SK-N-SH (cell line): ENCODE data around the gene KRTAP12-1. TPM values are rescaled to one million over a fixed set of nuclear protein-coding genes. Genes with fewer than 3 reads are reported as not detected.

Experiments
- CTCF ChIA-PET: fragments of 300-600, 350-600 bp; formaldehyde crosslinking; extraction: SDS; loops from one replicate; lab custom pipeline; 2021; lab: Yijun Ruan, JAX
- POLR2A ChIA-PET: fragments of 350-600 bp; sonication (Branson Sonifier 250); formaldehyde crosslinking; extraction: SDS; loops from one replicate; lab custom pipeline; 2020; ENCODE audit warnings: antibody characterized with exemption, inconsistent platforms; lab: Yijun Ruan, JAX
- DNase-seq: peaks from one replicate; pipeline ENCODE4 v3.0.0; 2012
- H2AFZ ChIP-seq: fragments of 200-600 bp; sonication (generic); 2 replicates; pipeline ENCODE4 v1.8.1; 2016; ENCODE audit warnings: antibody characterized with exemption, mild to moderate bottlenecking, low read depth
- H3F3A ChIP-seq: fragments of 200-600 bp; sonication (generic); replicated peaks from 2 replicates; pipeline ENCODE3; 2016; ENCODE audit warnings: antibody characterized with exemption, mild to moderate bottlenecking; ENCODE audit not compliant: insufficient read depth
- H3K27ac ChIP-seq, 2 experiments: fragments of 200-500 bp in 1 of 2; fragments of 200-600 bp in 1 of 2; sonication (Bioruptor generic) in 1 of 2; sonication (generic), shearing (Covaris generic) in 1 of 2; 2 replicates each; pipeline versions ENCODE4 v1.5.1 to v1.6.1; 2014 to 2016; ENCODE audit warnings: low read depth in 2 of 2, inconsistent platforms in 1 of 2, low read length in 1 of 2, mild to moderate bottlenecking in 1 of 2, mixed read lengths in 1 of 2
- H3K27me3 ChIP-seq: fragments of 200-600 bp; sonication (generic), shearing (Covaris generic); 2 replicates; pipeline ENCODE4 v1.6.1; 2016; ENCODE audit warnings: mixed run types; ENCODE audit not compliant: insufficient read depth
- H3K36me3 ChIP-seq, 2 experiments: fragments of 200-500 bp in 1 of 2; fragments of 200-600 bp in 1 of 2; sonication (Bioruptor generic) in 1 of 2; sonication (generic) in 1 of 2; replicated peaks in 1 of 2; 2 replicates each; pipeline versions ENCODE3 to v1.5.1; 2014 to 2016; ENCODE audit warnings: low read length in 1 of 2, mild to moderate bottlenecking in 1 of 2; ENCODE audit not compliant: insufficient read depth in 2 of 2, control insufficient read depth in 1 of 2
- H3K4me1 ChIP-seq, 2 experiments: fragments of 200-500 bp in 1 of 2; fragments of 200-600 bp in 1 of 2; sonication (Bioruptor generic) in 1 of 2; sonication (generic), shearing (Covaris generic) in 1 of 2; 2 replicates each; pipeline versions ENCODE4 v1.5.1 to v1.6.1; 2014 to 2016; ENCODE audit warnings: low read depth in 1 of 2, low read length in 1 of 2, mixed run types in 1 of 2; ENCODE audit not compliant: insufficient read depth in 2 of 2, control insufficient read depth in 1 of 2
- H3K4me2 ChIP-seq: fragments of 200-600 bp; sonication (generic), shearing (Covaris generic); 2 replicates; pipeline ENCODE4 v1.6.1; 2017; ENCODE audit warnings: mixed run types
- H3K4me3 ChIP-seq, 2 experiments: fragments of 200-500 bp in 1 of 2; fragments of 200-600 bp in 1 of 2; sonication (Bioruptor generic) in 1 of 2; sonication (generic), shearing (Covaris generic) in 1 of 2; 2 replicates each; pipeline versions ENCODE4 v1.5.1 to v1.8.1; 2014 to 2016; ENCODE audit warnings: low read depth in 2 of 2, inconsistent platforms in 1 of 2, low read length in 1 of 2, mild to moderate bottlenecking in 1 of 2, mixed read lengths in 1 of 2, moderate library complexity in 1 of 2
- H3K79me2 ChIP-seq: fragments of 200-600 bp; sonication (generic); 2 replicates; pipeline ENCODE4 v1.8.1; 2017; ENCODE audit warnings: mild to moderate bottlenecking; ENCODE audit not compliant: insufficient read depth
- H3K9ac ChIP-seq: fragments of 200-600 bp; sonication (generic); 2 replicates; pipeline ENCODE4 v1.6.1; 2017; ENCODE audit warnings: mixed run types
- H3K9me2 ChIP-seq: fragments of 200-600 bp; sonication (generic); 2 replicates; pipeline ENCODE4 v1.6.1; 2017; ENCODE audit warnings: mixed run types
- H3K9me3 ChIP-seq: fragments of 200-600 bp; sonication (generic); 2 replicates; pipeline ENCODE4 v1.6.1; 2017; ENCODE audit warnings: mixed run types, mild to moderate bottlenecking, moderate library complexity
- H4K20me1 ChIP-seq: fragments of 200-600 bp; sonication (generic); 2 replicates; pipeline ENCODE4 v1.6.1; 2017; ENCODE audit warnings: mild to moderate bottlenecking, mixed run types; ENCODE audit not compliant: insufficient read depth
- CHD2 ChIP-seq: fragments of 150-350 bp; IDR thresholded peaks from 2 replicates; pipeline ENCODE4 v1.6.1; 2018; ENCODE audit warnings: low read length; ENCODE audit not compliant: partially characterized antibody
- ELF1 ChIP-seq: IDR thresholded peaks from 2 replicates; pipeline ENCODE4 v1.4.0; 2012
- EP300 ChIP-seq, 2 experiments: IDR thresholded peaks; 2 replicates each; pipeline versions ENCODE4 v1.4.0 to v1.6.1; 2012; ENCODE audit warnings: borderline replicate concordance in 1 of 2, low read depth in 1 of 2, low read length in 1 of 2
- EZH2phosphoT487 ChIP-seq: fragments of 200-600 bp; sonication (generic); IDR thresholded peaks from 2 replicates; pipeline ENCODE4 v1.6.1; 2017; ENCODE audit warnings: low read depth, mixed run types, mild to moderate bottlenecking, antibody characterized with exemption, moderate library complexity, borderline replicate concordance
- FOSL2 ChIP-seq: IDR thresholded peaks from 2 replicates; pipeline ENCODE4 v1.4.0; 2012; ENCODE audit warnings: low read depth, mild to moderate bottlenecking, moderate library complexity, borderline replicate concordance
- FOXJ3 ChIP-seq: sonication (generic); formaldehyde crosslinking; IDR thresholded peaks from 2 replicates; pipeline ENCODE4 v1.5.1; 2020; ENCODE audit warnings: mild to moderate bottlenecking, missing genetic modification reagents
- FOXM1 ChIP-seq: IDR thresholded peaks from 2 replicates; pipeline ENCODE4 v1.4.0; 2012; ENCODE audit warnings: low read depth, mild to moderate bottlenecking
- IRF3 ChIP-seq: fragments of 150-350 bp; IDR thresholded peaks from 2 replicates; pipeline ENCODE4 v1.6.1; 2016; ENCODE audit warnings: mild to moderate bottlenecking, low read depth, low read length
- JUND ChIP-seq: IDR thresholded peaks from 2 replicates; pipeline ENCODE4 v1.4.0; 2012
- MEF2A ChIP-seq: IDR thresholded peaks from 2 replicates; pipeline ENCODE4 v1.4.0; 2012; ENCODE audit warnings: low read depth, borderline replicate concordance
- POLR2AphosphoS5 ChIP-seq: IDR thresholded peaks from 2 replicates; pipeline ENCODE4 v1.6.1; 2012; ENCODE audit warnings: low read depth, low read length
- RAD21 ChIP-seq: IDR thresholded peaks from 2 replicates; pipeline ENCODE4 v1.6.1; 2012; ENCODE audit warnings: mild to moderate bottlenecking, low read length
- REST ChIP-seq: IDR thresholded peaks from 2 replicates; pipeline ENCODE4 v1.6.1; 2012; ENCODE audit warnings: mild to moderate bottlenecking, low read depth, low read length, moderate library complexity
- RFX5 ChIP-seq: IDR thresholded peaks from 2 replicates; pipeline ENCODE4 v1.6.1; 2012; ENCODE audit warnings: mild to moderate bottlenecking, improper control_type of control experiment, low read length
- SIN3A ChIP-seq: IDR thresholded peaks from 2 replicates; pipeline ENCODE4 v1.6.1; 2012; ENCODE audit warnings: low read depth, mild to moderate bottlenecking, low read length, moderate library complexity, borderline replicate concordance
- TAF1 ChIP-seq: IDR thresholded peaks from 2 replicates; pipeline ENCODE4 v1.6.1; 2012; ENCODE audit warnings: low read depth, mild to moderate bottlenecking, low read length, moderate library complexity, borderline replicate concordance
- TCF12 ChIP-seq: IDR thresholded peaks from 2 replicates; pipeline ENCODE4 v1.4.0; 2012
- TEAD4 ChIP-seq: IDR thresholded peaks from 2 replicates; pipeline ENCODE4 v1.4.0; 2012; ENCODE audit warnings: mild to moderate bottlenecking, borderline replicate concordance; ENCODE audit not compliant: insufficient read depth
- WGBS: methylation state at CpG from one replicate; pipeline ENCODE4 v1.1.6; 2017; ENCODE audit warnings: low lambda C conversion rate; 5-methylcytosine and 5-hydroxymethylcytosine counted together
- polyA plus RNA-seq, 3 experiments: library from polyadenylated mRNA; depleted of rRNA; stranded (reverse); fragments of >200 nt; gene quantifications; 2 replicates each; pipeline ENCODE4 v1.2.3, GENCODE V29; 2012

Gene KRTAP12-1
- polyA plus RNA-seq, 1 of the 3 experiments (the other 2 are of a cell fraction), result not detected

- TF ChIP-seq POLR2AphosphoS5, result no peak
- TF ChIP-seq CHD2, result no peak
- TF ChIP-seq REST, result no peak
- no peak for TF ChIP-seq FOSL2
- TF ChIP-seq TAF1, result no peak
- no peak for TF ChIP-seq ELF1
- TF ChIP-seq EZH2phosphoT487, result no peak
- TF ChIP-seq JUND, result no peak
- no peaks in the 10 kb centered on the region for H3K36me3 ChIP-seq
- no peaks in the 10 kb centered on the region for H3K79me2 ChIP-seq
- H3K27me3 ChIP-seq, result peaks cover 46% of the 10 kb centered on the region
- DNase-seq, result no peak
- ChIA-PET CTCF (interaction anchor here (0.9 kb wide), 1 partner anchor 24 kb away, joined by 3 read pairs; no protein-coding TSS in a partner anchor), POLR2A (no interaction called here)
- no peak overlapping the region for H2AFZ ChIP-seq
- H3F3A ChIP-seq, result no peaks in the 10 kb centered on the region
- no peak overlapping the region for H3K9ac ChIP-seq
- H4K20me1 ChIP-seq, result no peaks in the 10 kb centered on the region
- no peak overlapping the region for H3K4me3 ChIP-seq
- WGBS, result 8% methylated on average over 8 of the region's 14 CpGs
- H3K4me1 ChIP-seq, result no peaks in the 10 kb centered on the region
- no peak overlapping the region for H3K27ac ChIP-seq
- no peak overlapping the region for H3K4me2 ChIP-seq
- H3K9me3 ChIP-seq, result no peaks in the 10 kb centered on the region
- H3K9me2 ChIP-seq, result no peaks in the 10 kb centered on the region
Observed at GRCh38 chr21:44653123-44653522, 28.8 kb downstream of the KRTAP12-1 start.

GRCh38 chr21:44650973-44651675, 30.8 kb downstream of the KRTAP12-1 start:
- no peaks in the 10 kb centered on the region for H3F3A ChIP-seq
- no peaks in the 10 kb centered on the region for H3K79me2 ChIP-seq
- no peaks in the 10 kb centered on the region for H4K20me1 ChIP-seq
- peaks cover 62% of the 10 kb centered on the region for H3K27me3 ChIP-seq
- H2AFZ ChIP-seq, result no peak overlapping the region
- H3K9me3 ChIP-seq, result no peaks in the 10 kb centered on the region
- no peaks in the 10 kb centered on the region for H3K4me1 ChIP-seq
- no peaks in the 10 kb centered on the region for H3K9me2 ChIP-seq
- CTCF ChIA-PET, result no interaction called here
- H3K27ac ChIP-seq, result no peak overlapping the region
- POLR2A ChIA-PET, result no interaction called here
- H3K4me2 ChIP-seq, result no peak overlapping the region
- WGBS, result 12% methylated on average over 9 of the region's 12 CpGs
- H3K36me3 ChIP-seq, result no peaks in the 10 kb centered on the region
- H3K4me3 ChIP-seq, result no peak overlapping the region
- no peak overlapping the region for H3K9ac ChIP-seq
- DNase-seq, result no peak
- TF ChIP-seq SIN3A (no peak), REST (no peak), IRF3 (no peak), FOXM1 (no peak), CHD2 (no peak), FOXJ3 (CRISPR knock-in tag) (no peak), MEF2A (no peak), EZH2phosphoT487 (no peak), EP300 (IDR thresholded peaks at IDR 0.05; ENCODE audit: borderline replicate concordance in 1 of 2, low read depth in 1 of 2, low read length in 1 of 2) (no peak), ELF1 (no peak), RAD21 (no peak), TEAD4 (no peak), TCF12 (no peak), RFX5 (no peak)
